GM12873 (cell line): ENCODE data around the gene SRP14.

ENCODE experiments used
- CTCF ChIP-seq: IDR thresholded peaks from 2 replicates; pipeline ENCODE4 v1.5.1; 2012; ENCODE audit warnings: low read depth, mild to moderate bottlenecking, moderate library complexity, low read length, control low read depth; ENCODE audit not compliant: insufficient read depth; ENCODE audit errors: missing control alignments

Gene SRP14

GRCh38 chr15:40050788-40051470, 11.9 kb upstream of the SRP14 start:
- no peak for TF ChIP-seq CTCF

GRCh38 chr15:40048926-40049475, 10.0 kb upstream of the SRP14 start:
- no peak for TF ChIP-seq CTCF

- TF ChIP-seq CTCF, result no peak
Observed at GRCh38 chr15:40048211-40048792, 9.3 kb upstream of the SRP14 start.

GRCh38 chr15:40047415-40048210, 8.6 kb upstream of the SRP14 start:
- no peak for TF ChIP-seq CTCF

- TF ChIP-seq CTCF, result peak; percentile 3
Observed at GRCh38 chr15:40046721-40047414, 7.9 kb upstream of the SRP14 start.

GRCh38 chr15:40045572-40046217, 6.7 kb upstream of the SRP14 start:
- TF ChIP-seq CTCF, result no peak
